Astrocyte (in vitro differentiated cells and primary cell): Measurements from ENCODE around the gene ZFR2. TPM values are rescaled to one million over a fixed set of nuclear protein-coding genes. Genes with fewer than 3 reads are reported as not detected.

Source experiments
- DNase-seq: peaks from one replicate; pipeline ENCODE4 v3.0.0-alpha.2; 2010; ENCODE audit warnings: low read depth
- FAIRE-seq: peaks from 2 replicates; lab custom pipeline; 2011; peaks lifted over from hg19 to GRCh38; lab: Jason Lieb, UNC
- H2AFZ ChIP-seq: 2 replicates; pipeline ENCODE4 v1.6.0; 2012; ENCODE audit warnings: low read depth, low read length, inconsistent platforms
- H3K27ac ChIP-seq: 2 replicates; pipeline ENCODE4 v1.5.1; 2011; ENCODE audit warnings: low read depth, low read length, inconsistent platforms
- H3K27me3 ChIP-seq: 2 replicates; pipeline ENCODE4 v1.6.0; 2011; ENCODE audit warnings: low read length, inconsistent platforms; ENCODE audit not compliant: insufficient read depth
- H3K36me3 ChIP-seq: 2 replicates; pipeline ENCODE4 v1.5.1; 2011; ENCODE audit warnings: low read length, inconsistent platforms; ENCODE audit not compliant: insufficient read depth
- H3K4me1 ChIP-seq: 2 replicates; pipeline ENCODE4 v1.5.1; 2011; ENCODE audit warnings: low read length, inconsistent platforms; ENCODE audit not compliant: insufficient read depth
- H3K4me2 ChIP-seq: 2 replicates; pipeline ENCODE4 v1.6.0; 2012; ENCODE audit warnings: low read length, inconsistent platforms
- H3K4me3 ChIP-seq: 2 replicates; pipeline ENCODE4 v1.5.1; 2011; ENCODE audit warnings: low read depth, mild to moderate bottlenecking, low read length, inconsistent platforms; ENCODE audit not compliant: insufficient read depth
- H3K79me2 ChIP-seq: 2 replicates; pipeline ENCODE4 v1.6.0; 2012; ENCODE audit warnings: mild to moderate bottlenecking, low read length, inconsistent platforms; ENCODE audit not compliant: insufficient read depth
- H3K9ac ChIP-seq: 2 replicates; pipeline ENCODE4 v1.6.0; 2012; ENCODE audit warnings: mild to moderate bottlenecking, low read length, inconsistent platforms
- H3K9me3 ChIP-seq: 2 replicates; pipeline ENCODE4 v1.5.1; 2012; ENCODE audit warnings: low read depth, mild to moderate bottlenecking, low read length, inconsistent platforms; ENCODE audit not compliant: insufficient read depth
- H4K20me1 ChIP-seq: 2 replicates; pipeline ENCODE4 v1.6.0; 2012; ENCODE audit warnings: low read length, inconsistent platforms; ENCODE audit not compliant: insufficient read depth
- H3K27ac Mint-ChIP-seq: one replicate; pipeline ENCODE4 v1.8.0; 2021; ENCODE audit warnings: mild to moderate bottlenecking, mixed read lengths; ENCODE audit not compliant: unreplicated experiment
- H3K27me3 Mint-ChIP-seq: one replicate; pipeline ENCODE4 v1.8.0; 2021; ENCODE audit warnings: low read depth, mixed read lengths; ENCODE audit not compliant: unreplicated experiment
- H3K36me3 Mint-ChIP-seq: one replicate; pipeline ENCODE4 v1.8.0; 2021; ENCODE audit warnings: low read depth, mixed read lengths; ENCODE audit not compliant: unreplicated experiment
- H3K4me1 Mint-ChIP-seq: one replicate; pipeline ENCODE4 v1.8.0; 2021; ENCODE audit warnings: low read depth, mixed read lengths; ENCODE audit not compliant: unreplicated experiment
- H3K4me3 Mint-ChIP-seq: one replicate; pipeline ENCODE4 v1.8.0; 2021; ENCODE audit warnings: mild to moderate bottlenecking, moderate library complexity, mixed read lengths; ENCODE audit not compliant: unreplicated experiment
- H3K9me3 Mint-ChIP-seq: one replicate; pipeline ENCODE4 v1.8.0; 2021; ENCODE audit warnings: mild to moderate bottlenecking, mixed read lengths; ENCODE audit not compliant: unreplicated experiment
- EZH2 ChIP-seq: IDR thresholded peaks from 2 replicates; pipeline ENCODE4 v1.6.1; 2012; ENCODE audit warnings: mild to moderate bottlenecking, low read length, inconsistent platforms; ENCODE audit not compliant: insufficient read depth
- total RNA-seq: library from RNA; stranded (reverse); gene quantifications from 2 replicates; pipeline ENCODE4 v1.2.1, GENCODE V29; 2021
- TF ChIP-seq, protein P1 (sequence below): IDR thresholded peaks from 2 replicates; pipeline ENCODE4 v1.5.1; 2011; ENCODE audit warnings: low read depth, mild to moderate bottlenecking, inconsistent platforms, low read length, moderate library complexity; ENCODE audit not compliant: insufficient read depth

The ZFR2 gene
- total RNA-seq, 1 donor from 2014 or later: 2.0 TPM

- Histone ChIP-seq H3K4me1 (no peaks in the 10 kb centered on the region), H3K4me2 (no peak overlapping the region), H3K27ac (no peak overlapping the region), H3K4me3 (no peak overlapping the region), H3K27me3 (no peaks in the 10 kb centered on the region), H3K9me3 (no peaks in the 10 kb centered on the region), H3K79me2 (no peaks in the 10 kb centered on the region), H3K36me3 (no peaks in the 10 kb centered on the region), H4K20me1 (no peaks in the 10 kb centered on the region), H3K9ac (no peak overlapping the region), H2AFZ (no peak overlapping the region)
- Mint-ChIP-seq H3K36me3 (no peaks in the 10 kb centered on the region), H3K27me3 (peaks cover 2% of the 10 kb centered on the region), H3K9me3 (no peaks in the 10 kb centered on the region), H3K27ac (no peak overlapping the region), H3K4me3 (no peak overlapping the region), H3K4me1 (no peaks in the 10 kb centered on the region)
- TF ChIP-seq, protein P1, sequence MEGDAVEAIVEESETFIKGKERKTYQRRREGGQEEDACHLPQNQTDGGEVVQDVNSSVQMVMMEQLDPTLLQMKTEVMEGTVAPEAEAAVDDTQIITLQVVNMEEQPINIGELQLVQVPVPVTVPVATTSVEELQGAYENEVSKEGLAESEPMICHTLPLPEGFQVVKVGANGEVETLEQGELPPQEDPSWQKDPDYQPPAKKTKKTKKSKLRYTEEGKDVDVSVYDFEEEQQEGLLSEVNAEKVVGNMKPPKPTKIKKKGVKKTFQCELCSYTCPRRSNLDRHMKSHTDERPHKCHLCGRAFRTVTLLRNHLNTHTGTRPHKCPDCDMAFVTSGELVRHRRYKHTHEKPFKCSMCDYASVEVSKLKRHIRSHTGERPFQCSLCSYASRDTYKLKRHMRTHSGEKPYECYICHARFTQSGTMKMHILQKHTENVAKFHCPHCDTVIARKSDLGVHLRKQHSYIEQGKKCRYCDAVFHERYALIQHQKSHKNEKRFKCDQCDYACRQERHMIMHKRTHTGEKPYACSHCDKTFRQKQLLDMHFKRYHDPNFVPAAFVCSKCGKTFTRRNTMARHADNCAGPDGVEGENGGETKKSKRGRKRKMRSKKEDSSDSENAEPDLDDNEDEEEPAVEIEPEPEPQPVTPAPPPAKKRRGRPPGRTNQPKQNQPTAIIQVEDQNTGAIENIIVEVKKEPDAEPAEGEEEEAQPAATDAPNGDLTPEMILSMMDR: no peak
- no peak for TF ChIP-seq EZH2
- FAIRE-seq (no peak), DNase-seq (no peak)
Observed at GRCh38 chr19:3890591-3890990, 21.8 kb upstream of the ZFR2 start.

- Histone ChIP-seq H3K27ac (no peak overlapping the region), H3K4me3 (no peak overlapping the region), H3K4me2 (no peak overlapping the region), H3K79me2 (no peaks in the 10 kb centered on the region), H3K36me3 (no peaks in the 10 kb centered on the region), H2AFZ (no peak overlapping the region), H3K9me3 (no peaks in the 10 kb centered on the region), H4K20me1 (no peaks in the 10 kb centered on the region), H3K9ac (no peak overlapping the region), H3K4me1 (peaks cover 2% of the 10 kb centered on the region), H3K27me3 (peaks cover 12% of the 10 kb centered on the region)
- Mint-ChIP-seq H3K36me3 (no peaks in the 10 kb centered on the region), H3K4me3 (no peak overlapping the region), H3K4me1 (no peaks in the 10 kb centered on the region), H3K9me3 (peaks cover 1% of the 10 kb centered on the region), H3K27ac (no peak overlapping the region), H3K27me3 (peaks cover 31% of the 10 kb centered on the region)
- no peak for TF ChIP-seq EZH2
- TF ChIP-seq, protein P1: no peak
- no peak for FAIRE-seq
- DNase-seq: no peak
Observed at GRCh38 chr19:3882041-3882384, 13.2 kb upstream of the ZFR2 start.

DNA sequence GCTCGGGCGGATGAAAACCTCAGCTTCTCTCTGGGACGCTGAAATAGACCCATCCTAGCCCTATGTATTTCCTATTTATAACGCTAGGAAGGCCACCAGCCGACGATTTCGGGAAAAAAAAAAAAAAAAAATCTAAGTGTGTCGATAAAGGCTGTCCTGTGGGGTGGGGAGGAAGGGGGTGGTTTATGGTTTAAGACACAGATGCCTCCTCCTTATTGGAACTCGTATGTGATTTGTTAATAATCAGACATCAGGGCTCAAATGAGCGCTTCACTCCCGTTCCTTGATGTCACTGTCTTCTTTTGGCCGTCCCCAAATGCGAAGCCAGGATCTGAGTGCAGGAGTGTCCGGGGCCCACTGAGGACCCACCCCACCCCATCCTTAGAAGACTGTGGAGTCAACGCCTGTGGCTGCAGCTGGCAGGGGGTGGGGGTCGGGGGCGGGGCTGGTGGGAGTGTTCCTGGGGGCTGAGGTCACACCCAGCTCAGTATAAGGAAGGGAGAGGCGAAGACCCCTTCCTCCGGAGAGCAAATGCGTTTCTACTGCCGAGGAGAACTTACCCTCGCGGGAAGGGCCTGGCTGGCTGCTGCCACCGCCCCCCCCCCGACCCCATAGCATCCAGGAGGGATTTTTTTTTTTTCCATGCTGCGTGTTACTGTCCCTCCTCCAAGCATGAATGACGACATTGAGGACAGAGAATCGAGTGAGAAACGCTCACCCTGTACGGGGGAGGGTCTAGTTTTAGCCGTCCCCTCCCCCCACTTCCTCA, 12.6 kb upstream of the ZFR2 start:
- Histone ChIP-seq H3K4me1 (peaks cover 2% of the 10 kb centered on the region), H3K27ac (no peak overlapping the region), H3K9ac (no peak overlapping the region), H3K36me3 (no peaks in the 10 kb centered on the region), H3K4me2 (no peak overlapping the region), H3K9me3 (no peaks in the 10 kb centered on the region), H2AFZ (no peak overlapping the region), H3K4me3 (no peak overlapping the region), H4K20me1 (no peaks in the 10 kb centered on the region), H3K27me3 (peaks cover 12% of the 10 kb centered on the region), H3K79me2 (no peaks in the 10 kb centered on the region)
- Mint-ChIP-seq H3K27ac (no peak overlapping the region), H3K4me3 (peak overlapping the region; percentile 77), H3K36me3 (no peaks in the 10 kb centered on the region), H3K9me3 (peaks cover 2% of the 10 kb centered on the region), H3K4me1 (no peaks in the 10 kb centered on the region), H3K27me3 (peaks cover 32% of the 10 kb centered on the region)
- DNase-seq (no peak), FAIRE-seq (no peak)
- TF ChIP-seq EZH2: no peak
- TF ChIP-seq, protein P1: no peak
